Suppressor macrophage treated with lipopolysaccharide for 4 hours (primary cell): ENCODE results near the gene PBX1.

Source experiments
- DNase-seq: peaks from one replicate; pipeline ENCODE4 v3.0.0-alpha.2; 2020

The PBX1 gene

DNA sequence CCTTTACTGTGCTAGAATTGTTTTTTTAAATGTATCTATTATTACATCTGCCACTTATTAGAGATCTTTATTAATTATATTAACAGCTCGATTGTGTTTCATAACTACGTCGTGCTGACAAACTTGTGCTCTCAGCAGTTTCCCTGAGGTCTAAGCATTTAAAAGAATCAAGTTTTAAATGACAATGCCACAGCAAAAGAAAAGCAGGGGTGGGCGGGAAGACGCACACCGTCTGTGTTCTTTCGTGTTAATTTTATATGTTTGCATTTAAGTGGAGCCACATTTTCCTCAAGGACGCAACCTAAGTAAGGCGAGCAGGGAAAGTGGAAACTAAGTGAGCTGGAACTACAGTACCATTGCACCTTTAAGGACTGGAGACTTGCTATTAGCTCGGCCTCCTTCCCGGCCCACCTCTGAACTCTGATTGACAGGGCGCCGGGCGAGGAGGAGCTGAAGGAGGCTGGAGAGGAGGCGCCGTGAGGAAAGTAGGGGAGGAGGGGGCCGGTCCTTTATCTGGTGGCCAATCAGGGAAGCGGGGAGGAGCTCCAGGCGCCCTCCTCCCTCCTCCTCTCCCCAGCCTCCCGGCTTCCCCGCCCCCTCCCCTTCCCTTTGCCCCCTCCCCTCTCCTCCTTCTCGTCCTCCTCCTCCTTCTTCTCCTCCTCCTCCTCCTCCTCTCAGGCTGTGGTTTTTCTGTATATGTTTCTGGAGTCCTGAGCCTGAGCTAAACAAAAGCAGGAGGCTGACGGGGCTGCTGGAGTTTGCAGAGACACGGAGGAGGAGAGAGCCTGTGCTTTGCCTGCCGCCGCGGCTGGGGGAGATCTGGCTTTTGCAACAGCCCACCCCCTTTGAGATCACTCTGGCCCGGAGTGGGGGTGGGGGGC, at the start of gene PBX1:
Gene PBX1, plus strand, starts transcription at position 724 of the 881 bp plus-strand sequence.
- peak; percentile 93 for DNase-seq

GRCh38 chr1:164510435-164510834, 48.5 kb upstream of the PBX1 start:
- no peak for DNase-seq

- no peak for DNase-seq
Measured at GRCh38 chr1:164511001-164511705, 47.8 kb upstream of the PBX1 start.

GRCh38 chr1:164515231-164515630, 43.8 kb upstream of the PBX1 start:
- DNase-seq = no peak

DNA sequence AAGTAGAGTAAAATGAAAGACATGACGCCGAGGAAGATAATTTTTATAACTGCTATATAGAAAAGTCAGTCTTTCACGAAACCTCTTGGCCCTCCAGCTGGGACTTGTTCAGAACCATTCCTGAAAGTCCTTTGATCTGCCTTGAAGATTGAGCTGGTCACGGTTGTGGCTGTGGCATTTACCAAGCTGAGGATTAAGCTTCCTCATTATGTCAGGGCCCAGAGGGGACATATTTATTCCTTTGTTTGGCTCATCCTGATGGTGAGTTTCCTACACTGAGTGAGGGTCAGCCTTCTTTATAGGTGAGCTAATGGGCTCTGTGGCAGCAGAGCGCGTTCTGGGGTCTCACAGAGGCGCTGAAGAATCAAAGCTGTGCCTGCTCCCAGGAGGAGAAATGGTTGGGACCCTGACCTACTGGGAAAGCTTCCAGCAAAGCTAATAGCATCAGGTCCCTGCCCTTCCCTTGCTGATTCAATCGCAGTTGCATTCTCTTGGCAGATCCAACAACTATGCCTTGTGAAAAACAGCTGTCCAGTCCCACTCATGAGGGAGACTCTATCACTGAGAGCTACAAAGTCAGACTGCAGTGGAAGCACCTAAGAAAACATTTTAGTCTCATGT, 43.2 kb upstream of the PBX1 start:
- no peak for DNase-seq

GRCh38 chr1:164516591-164516990, 42.4 kb upstream of the PBX1 start:
- no peak for DNase-seq

DNA sequence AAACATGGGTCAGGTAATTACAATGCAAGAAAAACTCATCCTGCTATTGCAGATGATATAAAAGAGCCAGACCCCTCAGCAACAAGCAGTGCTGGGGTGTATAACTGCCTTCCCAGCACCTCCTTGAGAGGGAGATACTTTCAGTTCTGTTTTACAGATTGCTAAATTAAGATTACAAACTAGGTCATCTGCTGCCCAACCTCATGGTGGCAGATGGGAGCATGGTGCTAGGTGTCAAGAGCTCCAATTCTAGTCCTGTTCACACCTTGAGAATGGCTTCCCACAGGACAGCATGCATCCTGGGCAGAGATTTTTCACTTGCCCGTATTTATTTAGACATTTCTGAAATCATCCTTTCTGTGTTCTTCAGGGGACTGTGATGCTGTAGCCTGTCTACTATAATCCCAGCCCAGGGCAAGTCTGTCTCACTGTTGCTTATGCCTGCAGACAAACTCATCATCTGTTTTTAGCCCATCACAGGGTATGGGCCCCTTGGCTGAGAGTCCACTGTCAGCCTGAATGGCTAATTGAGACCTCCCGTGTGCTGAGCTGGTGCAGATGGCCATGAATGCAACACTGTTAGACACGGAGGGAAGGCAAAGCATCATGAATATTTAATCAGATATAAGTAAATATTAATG, 40.2 kb upstream of the PBX1 start:
- DNase-seq = no peak

- DNase-seq = no peak
Measured at GRCh38 chr1:164519426-164519825, 39.6 kb upstream of the PBX1 start.

- peak; percentile 5 for DNase-seq
Measured at GRCh38 chr1:164524810-164525209, 34.2 kb upstream of the PBX1 start.

DNA sequence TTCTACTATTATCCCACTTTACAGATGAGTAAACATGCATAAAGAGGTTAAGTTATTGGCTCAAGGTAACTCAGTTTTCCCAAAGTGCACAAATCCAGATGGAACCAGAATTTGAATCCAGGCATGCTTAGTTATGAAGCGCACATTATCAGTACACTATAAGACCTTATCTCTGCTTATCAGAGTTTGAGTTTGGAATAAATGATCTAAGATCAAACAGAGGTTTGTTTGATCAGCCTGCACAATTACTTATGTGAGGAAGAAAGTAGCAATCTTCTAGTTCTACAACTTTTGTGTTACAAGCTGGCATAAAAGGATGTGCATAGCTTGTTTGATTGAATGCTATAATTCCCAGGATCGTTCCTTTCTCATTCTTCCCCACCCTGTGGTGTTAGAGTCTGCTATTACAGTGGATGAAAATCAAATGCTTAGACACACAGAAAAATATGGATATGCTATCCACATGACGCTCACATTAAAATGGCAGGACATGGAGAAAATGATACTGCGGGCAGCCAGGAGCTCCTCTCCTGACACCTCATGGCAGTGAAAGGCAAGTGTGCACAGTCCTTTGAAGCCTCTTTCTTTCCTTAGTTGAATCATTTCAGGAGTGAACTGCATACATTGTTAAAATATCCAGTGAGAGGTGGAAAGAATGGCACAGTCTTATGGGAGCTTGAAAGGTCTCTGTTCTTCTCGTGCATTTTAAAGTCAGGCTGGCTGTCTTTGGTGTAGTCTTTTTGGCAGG, 23.9 kb upstream of the PBX1 start:
- no peak for DNase-seq

GRCh38 chr1:164552463-164552988, 6.5 kb upstream of the PBX1 start:
- peak; percentile 3 for DNase-seq

GRCh38 chr1:164557270-164557669, 1.7 kb upstream of the PBX1 start:
- no peak for DNase-seq

DNA sequence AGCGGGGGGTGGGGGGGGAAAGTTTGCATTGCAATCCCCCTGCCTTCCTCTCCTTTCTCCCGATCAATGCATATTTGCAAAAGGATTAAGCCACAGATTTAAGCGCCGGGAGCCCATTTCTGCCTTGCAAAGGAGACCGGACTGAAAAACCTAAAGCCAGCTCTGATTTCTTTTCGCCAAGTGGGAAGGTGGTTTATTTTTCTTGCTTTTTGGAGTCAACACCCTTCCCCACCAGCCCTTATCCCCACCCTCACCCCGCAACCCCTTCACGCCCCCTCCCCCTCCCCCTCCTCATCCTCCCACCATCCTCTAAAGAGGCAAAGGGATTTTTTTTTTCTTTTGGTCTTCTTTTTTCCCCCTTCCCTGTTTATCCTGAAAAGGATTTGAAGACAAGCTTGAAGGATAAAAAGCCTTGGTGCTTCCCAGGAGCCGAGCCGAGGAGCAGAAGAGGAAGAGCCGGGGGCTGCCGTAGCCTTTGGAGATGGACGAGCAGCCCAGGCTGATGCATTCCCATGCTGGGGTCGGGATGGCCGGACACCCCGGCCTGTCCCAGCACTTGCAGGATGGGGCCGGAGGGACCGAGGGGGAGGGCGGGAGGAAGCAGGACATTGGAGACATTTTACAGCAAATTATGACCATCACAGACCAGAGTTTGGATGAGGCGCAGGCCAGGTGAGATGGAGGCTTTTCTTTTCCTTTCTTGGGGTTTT, 513 bp downstream of the PBX1 start:
- DNase-seq = peak; percentile 10

DNA sequence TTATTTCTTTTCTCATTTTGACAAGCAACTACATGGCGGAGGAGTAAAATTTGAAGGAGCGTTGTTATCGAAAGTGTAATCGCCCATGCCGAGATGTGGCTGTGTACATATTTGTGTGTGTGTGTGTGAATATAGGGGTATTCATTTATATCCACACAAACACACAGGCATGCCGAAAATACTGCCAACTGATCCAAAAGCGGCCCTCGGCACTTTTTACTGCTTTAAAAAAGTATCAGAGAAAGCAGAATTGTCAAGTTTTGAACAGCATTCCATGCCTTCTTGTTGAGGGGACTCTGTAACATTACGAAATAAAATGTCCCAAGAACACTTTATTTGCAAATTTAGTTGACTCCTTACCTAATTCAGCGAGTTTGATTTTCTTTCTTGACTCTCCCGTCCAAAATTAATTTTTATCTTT, 1.1 kb downstream of the PBX1 start:
- DNase-seq = peak; percentile 1

DNA sequence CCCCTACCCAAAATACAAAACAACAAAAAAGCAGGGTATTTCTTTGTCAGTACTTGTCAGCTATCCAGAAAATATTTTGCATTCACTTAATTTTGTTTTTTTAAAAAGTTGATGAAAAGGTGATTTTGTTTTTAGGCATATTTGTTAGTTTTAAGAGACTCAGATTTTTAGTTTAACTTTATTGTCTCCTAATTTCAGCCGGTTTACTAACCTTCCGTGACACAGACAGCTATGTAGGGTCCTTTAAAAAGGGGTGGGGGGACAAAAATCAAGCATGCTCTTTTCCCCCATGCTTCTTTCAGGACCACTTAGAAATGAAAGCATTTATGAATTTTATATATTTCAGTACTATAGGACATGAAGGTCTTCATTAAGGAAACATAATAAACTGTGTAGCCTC, 1.6 kb downstream of the PBX1 start:
- DNase-seq = no peak

GRCh38 chr1:164561007-164561406, 2.0 kb downstream of the PBX1 start:
- no peak for DNase-seq

GRCh38 chr1:164561472-164561871, 2.5 kb downstream of the PBX1 start:
- no peak for DNase-seq

- no peak for DNase-seq
Measured at GRCh38 chr1:164562061-164562460, 3.1 kb downstream of the PBX1 start.

DNA sequence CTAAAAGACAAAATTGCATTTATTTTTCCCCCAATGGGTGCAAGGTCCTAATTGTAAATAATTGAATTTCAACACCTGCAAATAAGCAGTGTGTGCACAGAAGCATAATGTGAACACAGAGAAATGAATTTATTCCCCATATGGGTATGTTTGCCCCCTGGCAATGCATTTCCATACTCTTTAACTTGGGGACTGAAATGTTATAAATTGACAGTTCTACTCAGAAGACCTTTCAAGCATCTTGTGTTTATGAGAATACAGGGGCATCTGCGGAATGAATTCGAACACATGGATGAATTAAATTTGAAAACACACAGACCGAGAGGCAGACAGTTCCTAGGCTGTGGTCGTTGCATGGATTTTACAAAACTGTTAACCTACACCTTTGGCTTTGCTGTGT, 3.5 kb downstream of the PBX1 start:
- no peak for DNase-seq

DNA sequence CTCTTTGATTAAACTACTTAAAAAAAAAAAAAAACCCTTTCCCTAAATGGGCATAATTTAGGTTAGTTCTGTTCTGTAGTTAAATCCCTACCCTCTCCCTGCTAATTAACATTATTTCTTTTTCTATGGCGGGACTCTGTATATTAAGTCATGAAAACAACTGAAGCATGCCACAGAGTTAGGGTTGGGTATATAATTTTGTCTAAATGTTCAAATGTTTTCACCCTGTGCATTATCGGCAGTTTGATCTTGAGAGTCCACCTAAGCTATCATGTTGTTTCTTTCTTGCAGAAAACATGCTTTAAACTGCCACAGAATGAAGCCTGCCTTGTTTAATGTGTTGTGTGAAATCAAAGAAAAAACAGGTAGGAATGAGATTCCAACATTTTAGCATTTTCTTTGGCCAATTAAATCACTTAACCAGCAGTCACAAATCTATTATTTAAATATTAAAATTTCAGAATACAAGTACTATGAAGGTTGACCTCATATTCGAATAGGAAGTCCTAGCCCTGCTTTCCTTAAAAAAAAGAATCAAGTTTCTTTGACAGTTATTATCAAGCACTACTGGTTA, 4.0 kb downstream of the PBX1 start:
- DNase-seq = no peak

- DNase-seq = no peak
Measured at GRCh38 chr1:164563721-164564360, 4.9 kb downstream of the PBX1 start.
